HCT116 (cell line): Measurements from ENCODE around the gene FER.

Experiments
- CEBPB ChIP-seq: IDR thresholded peaks from 2 replicates; pipeline ENCODE4 v1.6.1; 2012; ENCODE audit warnings: low read depth
- EZH2 ChIP-seq: fragments of 200-600 bp; sonication (generic); IDR thresholded peaks from 2 replicates; pipeline ENCODE4 v1.6.1; 2017; ENCODE audit warnings: antibody characterized with exemption, mixed run types
- EZH2phosphoT487 ChIP-seq: fragments of 200-600 bp; IDR thresholded peaks from 2 replicates; pipeline ENCODE4 v1.6.1; 2018; ENCODE audit warnings: antibody characterized with exemption, borderline replicate concordance
- JUND ChIP-seq: IDR thresholded peaks from 2 replicates; pipeline ENCODE4 v1.6.1; 2012
- POLR2A ChIP-seq: IDR thresholded peaks from 2 replicates; pipeline ENCODE4 v1.7.0; 2011; ENCODE audit warnings: borderline replicate concordance; ENCODE audit not compliant: insufficient read depth, insufficient read length; ENCODE audit errors: extremely low read depth
- POLR2AphosphoS5 ChIP-seq: IDR thresholded peaks from 2 replicates; pipeline ENCODE4 v1.6.1; 2011; ENCODE audit warnings: mild to moderate bottlenecking, low read depth, low read length, moderate library complexity
- RAD21 ChIP-seq: IDR thresholded peaks from 2 replicates; pipeline ENCODE4 v1.6.1; 2012; ENCODE audit warnings: low read depth, mild to moderate bottlenecking
- SP1 ChIP-seq: IDR thresholded peaks from 2 replicates; pipeline ENCODE4 v1.6.1; 2012; ENCODE audit warnings: low read depth
- ZNF274 ChIP-seq: fragments of 200-500 bp; sonication (Bioruptor generic); IDR thresholded peaks from 2 replicates; pipeline ENCODE4 v1.6.1; 2014; ENCODE audit warnings: mild to moderate bottlenecking, low read depth, low read length, inconsistent platforms
- TF ChIP-seq, protein P1 (sequence below), 3 experiments: fragments of 200-600 bp in 1 of 3; sonication (generic) in 1 of 3; IDR thresholded peaks in 2 of 3; conservative IDR thresholded peaks in 1 of 3; 2 replicates each; pipeline ENCODE4 v1.5.1; 2012 to 2017; ENCODE audit warnings: low read depth in 2 of 3, low read length in 2 of 3, antibody characterized with exemption in 1 of 3, borderline replicate concordance in 1 of 3, control low read depth in 1 of 3, mild to moderate bottlenecking in 1 of 3, mixed read lengths in 1 of 3, mixed run types in 1 of 3, moderate library complexity in 1 of 3; ENCODE audit not compliant: insufficient read depth in 1 of 3
- TF ChIP-seq, protein P2 (sequence below): IDR thresholded peaks from 2 replicates; pipeline ENCODE4 v1.6.1; 2012
- TF ChIP-seq, protein P3 (sequence below): IDR thresholded peaks from 2 replicates; pipeline ENCODE4 v1.6.1; 2012; ENCODE audit warnings: low read depth
- TF ChIP-seq, protein P4 (sequence below): IDR thresholded peaks from 2 replicates; pipeline ENCODE4 v1.6.1; 2011; ENCODE audit warnings: mild to moderate bottlenecking, low read length, moderate library complexity; ENCODE audit not compliant: insufficient replicate concordance; ENCODE audit errors: extremely low read depth

DNA sequence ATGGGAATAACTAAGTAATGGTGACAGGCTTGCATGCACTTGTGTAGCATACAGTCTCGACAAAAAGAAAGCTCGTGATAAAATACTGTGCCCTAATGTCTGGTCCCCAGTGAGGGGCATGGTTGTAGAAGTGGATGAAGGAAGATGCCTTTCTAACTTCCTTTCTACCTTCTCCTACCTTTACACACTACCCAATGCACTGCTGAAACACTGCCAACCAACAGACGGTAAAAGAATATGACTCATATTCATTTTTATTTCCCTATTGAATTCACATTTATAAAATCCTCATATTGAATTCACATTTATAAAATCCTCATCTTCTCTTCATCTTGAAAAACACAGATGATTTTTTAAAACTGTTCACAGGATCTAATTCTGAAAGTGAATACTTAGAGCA lies 439.1 kb downstream of the FER start:
- TF ChIP-seq SP1 (no peak), EZH2 (no peak), POLR2A (no peak), EZH2phosphoT487 (no peak), CEBPB (no peak), RAD21 (no peak), JUND (no peak), ZNF274 (no peak), POLR2AphosphoS5 (no peak)
- TF ChIP-seq, protein P1, sequence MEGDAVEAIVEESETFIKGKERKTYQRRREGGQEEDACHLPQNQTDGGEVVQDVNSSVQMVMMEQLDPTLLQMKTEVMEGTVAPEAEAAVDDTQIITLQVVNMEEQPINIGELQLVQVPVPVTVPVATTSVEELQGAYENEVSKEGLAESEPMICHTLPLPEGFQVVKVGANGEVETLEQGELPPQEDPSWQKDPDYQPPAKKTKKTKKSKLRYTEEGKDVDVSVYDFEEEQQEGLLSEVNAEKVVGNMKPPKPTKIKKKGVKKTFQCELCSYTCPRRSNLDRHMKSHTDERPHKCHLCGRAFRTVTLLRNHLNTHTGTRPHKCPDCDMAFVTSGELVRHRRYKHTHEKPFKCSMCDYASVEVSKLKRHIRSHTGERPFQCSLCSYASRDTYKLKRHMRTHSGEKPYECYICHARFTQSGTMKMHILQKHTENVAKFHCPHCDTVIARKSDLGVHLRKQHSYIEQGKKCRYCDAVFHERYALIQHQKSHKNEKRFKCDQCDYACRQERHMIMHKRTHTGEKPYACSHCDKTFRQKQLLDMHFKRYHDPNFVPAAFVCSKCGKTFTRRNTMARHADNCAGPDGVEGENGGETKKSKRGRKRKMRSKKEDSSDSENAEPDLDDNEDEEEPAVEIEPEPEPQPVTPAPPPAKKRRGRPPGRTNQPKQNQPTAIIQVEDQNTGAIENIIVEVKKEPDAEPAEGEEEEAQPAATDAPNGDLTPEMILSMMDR (IDR thresholded peaks at IDR 0.05 in 2 of 3, conservative IDR thresholded peaks at IDR 0.05 in 1 of 3; ENCODE audit: borderline replicate concordance in 1 of 3, insufficient read depth in 1 of 3, low read depth in 2 of 3, low read length in 2 of 3) = no peak
- TF ChIP-seq, protein P2, sequence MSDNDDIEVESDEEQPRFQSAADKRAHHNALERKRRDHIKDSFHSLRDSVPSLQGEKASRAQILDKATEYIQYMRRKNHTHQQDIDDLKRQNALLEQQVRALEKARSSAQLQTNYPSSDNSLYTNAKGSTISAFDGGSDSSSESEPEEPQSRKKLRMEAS = no peak
- TF ChIP-seq, protein P3, sequence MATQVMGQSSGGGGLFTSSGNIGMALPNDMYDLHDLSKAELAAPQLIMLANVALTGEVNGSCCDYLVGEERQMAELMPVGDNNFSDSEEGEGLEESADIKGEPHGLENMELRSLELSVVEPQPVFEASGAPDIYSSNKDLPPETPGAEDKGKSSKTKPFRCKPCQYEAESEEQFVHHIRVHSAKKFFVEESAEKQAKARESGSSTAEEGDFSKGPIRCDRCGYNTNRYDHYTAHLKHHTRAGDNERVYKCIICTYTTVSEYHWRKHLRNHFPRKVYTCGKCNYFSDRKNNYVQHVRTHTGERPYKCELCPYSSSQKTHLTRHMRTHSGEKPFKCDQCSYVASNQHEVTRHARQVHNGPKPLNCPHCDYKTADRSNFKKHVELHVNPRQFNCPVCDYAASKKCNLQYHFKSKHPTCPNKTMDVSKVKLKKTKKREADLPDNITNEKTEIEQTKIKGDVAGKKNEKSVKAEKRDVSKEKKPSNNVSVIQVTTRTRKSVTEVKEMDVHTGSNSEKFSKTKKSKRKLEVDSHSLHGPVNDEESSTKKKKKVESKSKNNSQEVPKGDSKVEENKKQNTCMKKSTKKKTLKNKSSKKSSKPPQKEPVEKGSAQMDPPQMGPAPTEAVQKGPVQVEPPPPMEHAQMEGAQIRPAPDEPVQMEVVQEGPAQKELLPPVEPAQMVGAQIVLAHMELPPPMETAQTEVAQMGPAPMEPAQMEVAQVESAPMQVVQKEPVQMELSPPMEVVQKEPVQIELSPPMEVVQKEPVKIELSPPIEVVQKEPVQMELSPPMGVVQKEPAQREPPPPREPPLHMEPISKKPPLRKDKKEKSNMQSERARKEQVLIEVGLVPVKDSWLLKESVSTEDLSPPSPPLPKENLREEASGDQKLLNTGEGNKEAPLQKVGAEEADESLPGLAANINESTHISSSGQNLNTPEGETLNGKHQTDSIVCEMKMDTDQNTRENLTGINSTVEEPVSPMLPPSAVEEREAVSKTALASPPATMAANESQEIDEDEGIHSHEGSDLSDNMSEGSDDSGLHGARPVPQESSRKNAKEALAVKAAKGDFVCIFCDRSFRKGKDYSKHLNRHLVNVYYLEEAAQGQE = no peak
- TF ChIP-seq, protein P4, sequence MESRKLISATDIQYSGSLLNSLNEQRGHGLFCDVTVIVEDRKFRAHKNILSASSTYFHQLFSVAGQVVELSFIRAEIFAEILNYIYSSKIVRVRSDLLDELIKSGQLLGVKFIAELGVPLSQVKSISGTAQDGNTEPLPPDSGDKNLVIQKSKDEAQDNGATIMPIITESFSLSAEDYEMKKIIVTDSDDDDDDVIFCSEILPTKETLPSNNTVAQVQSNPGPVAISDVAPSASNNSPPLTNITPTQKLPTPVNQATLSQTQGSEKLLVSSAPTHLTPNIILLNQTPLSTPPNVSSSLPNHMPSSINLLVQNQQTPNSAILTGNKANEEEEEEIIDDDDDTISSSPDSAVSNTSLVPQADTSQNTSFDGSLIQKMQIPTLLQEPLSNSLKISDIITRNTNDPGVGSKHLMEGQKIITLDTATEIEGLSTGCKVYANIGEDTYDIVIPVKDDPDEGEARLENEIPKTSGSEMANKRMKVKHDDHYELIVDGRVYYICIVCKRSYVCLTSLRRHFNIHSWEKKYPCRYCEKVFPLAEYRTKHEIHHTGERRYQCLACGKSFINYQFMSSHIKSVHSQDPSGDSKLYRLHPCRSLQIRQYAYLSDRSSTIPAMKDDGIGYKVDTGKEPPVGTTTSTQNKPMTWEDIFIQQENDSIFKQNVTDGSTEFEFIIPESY = no peak
